Measurements from ENCODE around the gene OSBPL2. TPM values are rescaled to one million over a fixed set of nuclear protein-coding genes. Genes with fewer than 3 reads are reported as not detected.

OSBPL2 gene
- total RNA-seq, 1 donor from 2014 or later = 51.3 TPM

GRCh38 chr20:62217913-62218773 lies 20.2 kb upstream of the OSBPL2 start:
- no peak for DNase-seq (ENCODE audit: extremely low spot score in 2 of 2)
- Histone ChIP-seq H3K4me1 (peaks cover 22% of the 10 kb centered on the region), H3K9me3 (no peaks in the 10 kb centered on the region), H3K27ac (no peak overlapping the region), H3K36me3 (no peaks in the 10 kb centered on the region), H3K4me3 (no peak overlapping the region), H3K27me3 (peaks cover 11% of the 10 kb centered on the region)
- no peak for TF ChIP-seq POLR2AphosphoS5 (IDR thresholded peaks at IDR 0.05; ENCODE audit: insufficient read depth in 1 of 2, low read depth in 1 of 2)
- no peak for TF ChIP-seq POLR2A (IDR thresholded peaks at IDR 0.05)
- no peak for TF ChIP-seq CTCF (IDR thresholded peaks at IDR 0.05)
- intact Hi-C loops (cut with DNase I) = no loop called here

GRCh38 chr20:62219101-62219991 lies 19.0 kb upstream of the OSBPL2 start:
- H3K27me3 ChIP-seq = peaks cover 11% of the 10 kb centered on the region
- H3K4me3 ChIP-seq = peak overlapping the region in 1 of 2 donors; percentile 42

GRCh38 chr20:62219992-62220665 lies 18.2 kb upstream of the OSBPL2 start, which contains the start of gene HRH3:
Gene HRH3 (minus strand): TSS chr20:62220278. CDS start chr20:62219970, 308 bp downstream.
- H3K27ac ChIP-seq = no peak within 1 kb of the TSS
- H3K9me3 ChIP-seq = no peaks in the 10 kb centered on the region
- no peaks in the 10 kb centered on the region for H3K36me3 ChIP-seq
- peaks cover 22% of the 10 kb centered on the region for H3K4me1 ChIP-seq
- peak within 1 kb of the TSS in 1 of 2 donors; percentile 42 for H3K4me3 ChIP-seq
- H3K27me3 ChIP-seq = peaks cover 11% of the 10 kb centered on the region
- intact Hi-C loops (cut with DNase I) = no loop called here
- no peak for DNase-seq (ENCODE audit: extremely low spot score in 2 of 2)
- TF ChIP-seq POLR2A (IDR thresholded peaks at IDR 0.05) (no peak), CTCF (IDR thresholded peaks at IDR 0.05) (no peak), POLR2AphosphoS5 (IDR thresholded peaks at IDR 0.05; ENCODE audit: insufficient read depth in 1 of 2, low read depth in 1 of 2) (no peak)

More at GRCh38 chr20:62219101-62219991, 19.0 kb upstream of the OSBPL2 start:
- Histone ChIP-seq H3K36me3 (no peaks in the 10 kb centered on the region), H3K4me1 (peaks cover 22% of the 10 kb centered on the region), H3K27ac (no peak overlapping the region), H3K9me3 (no peaks in the 10 kb centered on the region)
- intact Hi-C loops (cut with DNase I) = no loop called here
- no peak for TF ChIP-seq POLR2A (IDR thresholded peaks at IDR 0.05)
- TF ChIP-seq POLR2AphosphoS5 (IDR thresholded peaks at IDR 0.05; ENCODE audit: insufficient read depth in 1 of 2, low read depth in 1 of 2) = no peak
- TF ChIP-seq CTCF (IDR thresholded peaks at IDR 0.05) = no peak
- no peak for DNase-seq (ENCODE audit: extremely low spot score in 2 of 2)

- Histone ChIP-seq H3K9me3 (no peaks in the 10 kb centered on the region), H3K36me3 (no peaks in the 10 kb centered on the region), H3K27me3 (peaks cover 11% of the 10 kb centered on the region), H3K4me1 (peaks cover 22% of the 10 kb centered on the region), H3K4me3 (peak overlapping the region in 1 of 2 donors; percentile 42), H3K27ac (no peak overlapping the region)
- DNase-seq (ENCODE audit: extremely low spot score in 2 of 2) = no peak
- TF ChIP-seq POLR2AphosphoS5 (IDR thresholded peaks at IDR 0.05; ENCODE audit: insufficient read depth in 1 of 2, low read depth in 1 of 2) = no peak
- no peak for TF ChIP-seq CTCF (IDR thresholded peaks at IDR 0.05)
- TF ChIP-seq POLR2A (IDR thresholded peaks at IDR 0.05) = no peak
- intact Hi-C loops (cut with DNase I) = no loop called here
Measured at GRCh38 chr20:62220666-62221568, 17.4 kb upstream of the OSBPL2 start.

Measured in vagina (tissue), 2 donors.